Measurements from ENCODE around the gene SULT1E1.
A peak's percentile ranks its signal among the peaks of the same experiment; 100 is the strongest.
"Not testable (repeated sequence)": the region's sequence is repeated elsewhere in the genome, so short reads cannot be mapped to it uniquely, and the experiment has no call there.

The SULT1E1 gene

GRCh38 chr4:69843932-69844331, 16.0 kb downstream of the SULT1E1 start:
- no peak for DNase-seq

GRCh38 chr4:69843301-69843700, 16.6 kb downstream of the SULT1E1 start:
- DNase-seq = no peak

GRCh38 chr4:69838977-69839376, 21.0 kb downstream of the SULT1E1 start:
- no peak for DNase-seq

GRCh38 chr4:69836287-69836686, 23.7 kb downstream of the SULT1E1 start:
- DNase-seq = no peak

GRCh38 chr4:69835766-69836165, 24.2 kb downstream of the SULT1E1 start:
- no peak for DNase-seq

GRCh38 chr4:69833251-69833650, 26.7 kb downstream of the SULT1E1 start:
- DNase-seq = no peak

- DNase-seq = no peak
These were observed 27.5 kb downstream of the SULT1E1 start for GRCh38 chr4:69832326-69833030.

GRCh38 chr4:69831646-69832325, 28.2 kb downstream of the SULT1E1 start:
- peak in 3 of 56 donors; percentile 4 to 19 (median 12) for DNase-seq

GRCh38 chr4:69831270-69831627, 28.7 kb downstream of the SULT1E1 start:
- DNase-seq = no peak

GRCh38 chr4:69830560-69831269, 29.2 kb downstream of the SULT1E1 start:
- no peak for DNase-seq

- no peak for DNase-seq
These were observed 29.8 kb downstream of the SULT1E1 start for GRCh38 chr4:69830192-69830559.

GRCh38 chr4:69829678-69830077, 30.3 kb downstream of the SULT1E1 start:
- DNase-seq = no peak

GRCh38 chr4:69828828-69829227, 31.1 kb downstream of the SULT1E1 start:
- DNase-seq = no peak

- DNase-seq = not testable (repeated sequence)
These were observed 34.9 kb downstream of the SULT1E1 start for GRCh38 chr4:69825056-69825455.

GRCh38 chr4:69823481-69824186, 36.3 kb downstream of the SULT1E1 start:
- no peak for DNase-seq

- DNase-seq = no peak
These were observed 36.9 kb downstream of the SULT1E1 start for GRCh38 chr4:69823048-69823447.

GRCh38 chr4:69822198-69822597, 37.7 kb downstream of the SULT1E1 start:
- no peak for DNase-seq

- no peak for DNase-seq
These were observed 41.8 kb downstream of the SULT1E1 start for GRCh38 chr4:69818060-69818639.

- no peak for DNase-seq
These were observed 43.7 kb downstream of the SULT1E1 start for GRCh38 chr4:69816236-69816635.

- no peak for DNase-seq
These were observed 46.3 kb downstream of the SULT1E1 start for GRCh38 chr4:69813628-69814027.

GRCh38 chr4:69811166-69811565, 48.8 kb downstream of the SULT1E1 start:
- DNase-seq = no peak

- DNase-seq = no peak
These were observed 59.3 kb downstream of the SULT1E1 start for GRCh38 chr4:69800599-69800998.

Data from nucleus accumbens (tissue), 56 donors.